Measurements from ENCODE around the gene NTRK3.

- no peak for TF ChIP-seq CTCF (IDR thresholded peaks at IDR 0.05; ENCODE audit: low read depth, low read length)
- no peak for TF ChIP-seq EZH2phosphoT487 (IDR thresholded peaks at IDR 0.05; ENCODE audit: low read depth)
These were observed 301.7 kb downstream of the NTRK3 start for GRCh38 chr15:87954793-87955192.
